Activated CD4-positive, alpha-beta T cell treated with anti-CD3 and anti-CD28 coated beads, Interleukin-2, Interleukin-6, amounts not matched to agents 100 ng/mL and 50 ng/mL, durations not matched to agents 16 hours and 8 hours (primary cell): ENCODE measurements around the gene WDR48.
A peak's percentile ranks its signal among the peaks of the same experiment; 100 is the strongest.
"Not testable (repeated sequence)": the region's sequence is repeated elsewhere in the genome, so short reads cannot be mapped to it uniquely, and the experiment has no call there.

Experiments used
- DNase-seq: peaks from one replicate; pipeline ENCODE4 v3.0.0-alpha.2; 2020

The WDR48 gene

GRCh38 chr3:39051649-39052561, at the start of gene WDR48, which contains the start of gene SCN11A:
TSS of gene WDR48 (plus strand) at chr3:39052016. CDS start at chr3:39052026, 10 bp downstream.
TSS of gene SCN11A (minus strand) at chr3:39051944. CDS start at chr3:38950362, 101,582 bp downstream.
- DNase-seq, result peak; percentile 96

- no peak for DNase-seq
Measured at GRCh38 chr3:39005295-39005694, 46.5 kb upstream of the WDR48 start.

GRCh38 chr3:39011191-39011736, 40.6 kb upstream of the WDR48 start:
- no peak for DNase-seq

GRCh38 chr3:39013289-39013688, 38.5 kb upstream of the WDR48 start:
- no peak for DNase-seq

- no peak for DNase-seq
Measured at GRCh38 chr3:39013921-39014509, 37.8 kb upstream of the WDR48 start.

GRCh38 chr3:39015418-39015817, 36.4 kb upstream of the WDR48 start:
- no peak for DNase-seq

- DNase-seq, result no peak
Measured at GRCh38 chr3:39019299-39019698, 32.5 kb upstream of the WDR48 start.

GRCh38 chr3:39021029-39021428, 30.8 kb upstream of the WDR48 start:
- DNase-seq, result no peak

- no peak for DNase-seq
Measured at GRCh38 chr3:39021465-39022285, 30.1 kb upstream of the WDR48 start.

GRCh38 chr3:39022286-39022630, 29.6 kb upstream of the WDR48 start:
- no peak for DNase-seq

- no peak for DNase-seq
Measured at GRCh38 chr3:39024497-39024896, 27.3 kb upstream of the WDR48 start.

- no peak for DNase-seq
Measured at GRCh38 chr3:39025222-39025970, 26.4 kb upstream of the WDR48 start.

- no peak for DNase-seq
Measured at GRCh38 chr3:39028546-39028945, 23.3 kb upstream of the WDR48 start.

- DNase-seq, result no peak
Measured at GRCh38 chr3:39029556-39029955, 22.3 kb upstream of the WDR48 start.

GRCh38 chr3:39038165-39038564, 13.7 kb upstream of the WDR48 start:
- no peak for DNase-seq

- no peak for DNase-seq
Measured at GRCh38 chr3:39050029-39050428, 1.8 kb upstream of the WDR48 start.

GRCh38 chr3:39052583-39052982, 767 bp downstream of the WDR48 start:
- DNase-seq, result no peak

- no peak for DNase-seq
Measured at GRCh38 chr3:39053696-39054095, 1.9 kb downstream of the WDR48 start.

- no peak for DNase-seq
Measured at GRCh38 chr3:39056151-39056550, 4.3 kb downstream of the WDR48 start.

GRCh38 chr3:39061228-39061627, 9.4 kb downstream of the WDR48 start:
- not testable (repeated sequence) for DNase-seq

- DNase-seq, result no peak
Measured at GRCh38 chr3:39062180-39062579, 10.4 kb downstream of the WDR48 start.

- DNase-seq, result peak; percentile 49
Measured at GRCh38 chr3:39063143-39063542, 11.3 kb downstream of the WDR48 start.
